GM21528 (cell line): ENCODE results near the gene ANGPTL4.
A peak's percentile ranks its signal among the peaks of the same experiment; 100 is the strongest.
"Not testable (repeated sequence)": the region's sequence is repeated elsewhere in the genome, so short reads cannot be mapped to it uniquely, and the experiment has no call there.

ENCODE experiments used
- ATAC-seq: cut with Tn5 transposase; IDR thresholded peaks from one replicate; pipeline ENCODE4 v1.9.1; 2021; ENCODE audit warnings: mild to moderate bottlenecking, moderate library complexity; ENCODE audit not compliant: unreplicated experiment, low FRiP score

ANGPTL4 gene

GRCh38 chr19:8363803-8364771 lies at the start of gene ANGPTL4:
Gene ANGPTL4 (plus strand): TSS chr19:8364155. CDS start chr19:8364322, 167 bp downstream.
- no peak for ATAC-seq

DNA sequence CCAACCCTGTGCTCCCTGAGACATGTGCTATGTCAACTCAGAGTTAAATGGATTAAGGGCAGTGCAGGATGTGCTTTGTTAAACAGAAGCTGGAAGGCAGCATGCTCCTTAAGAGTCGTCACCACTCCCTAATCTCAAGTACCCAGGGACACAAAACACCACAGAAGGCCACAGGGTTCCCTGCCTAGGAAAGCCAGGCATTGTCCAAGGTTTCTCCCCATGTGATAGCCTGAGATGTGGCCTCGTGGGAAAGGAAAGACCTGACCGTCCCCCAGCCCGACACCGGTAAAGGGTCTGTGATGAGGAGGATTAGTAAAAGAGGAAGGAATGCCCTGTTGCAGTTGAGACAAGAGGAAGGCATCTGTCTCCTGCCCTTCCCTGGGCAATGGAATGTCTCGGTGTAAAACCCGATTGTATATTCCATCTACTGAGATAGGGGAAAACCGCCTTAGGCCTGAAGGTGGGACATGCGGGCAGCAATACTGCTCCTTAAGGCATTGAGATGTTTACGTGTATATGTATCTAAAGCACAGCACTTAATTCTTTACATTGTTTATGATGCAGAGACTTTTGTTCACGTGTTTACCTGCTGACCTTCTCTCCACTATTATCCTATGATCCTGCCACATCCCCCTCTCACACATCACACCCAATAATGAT lies 48.8 kb upstream of the ANGPTL4 start:
- not testable (repeated sequence) for ATAC-seq

DNA sequence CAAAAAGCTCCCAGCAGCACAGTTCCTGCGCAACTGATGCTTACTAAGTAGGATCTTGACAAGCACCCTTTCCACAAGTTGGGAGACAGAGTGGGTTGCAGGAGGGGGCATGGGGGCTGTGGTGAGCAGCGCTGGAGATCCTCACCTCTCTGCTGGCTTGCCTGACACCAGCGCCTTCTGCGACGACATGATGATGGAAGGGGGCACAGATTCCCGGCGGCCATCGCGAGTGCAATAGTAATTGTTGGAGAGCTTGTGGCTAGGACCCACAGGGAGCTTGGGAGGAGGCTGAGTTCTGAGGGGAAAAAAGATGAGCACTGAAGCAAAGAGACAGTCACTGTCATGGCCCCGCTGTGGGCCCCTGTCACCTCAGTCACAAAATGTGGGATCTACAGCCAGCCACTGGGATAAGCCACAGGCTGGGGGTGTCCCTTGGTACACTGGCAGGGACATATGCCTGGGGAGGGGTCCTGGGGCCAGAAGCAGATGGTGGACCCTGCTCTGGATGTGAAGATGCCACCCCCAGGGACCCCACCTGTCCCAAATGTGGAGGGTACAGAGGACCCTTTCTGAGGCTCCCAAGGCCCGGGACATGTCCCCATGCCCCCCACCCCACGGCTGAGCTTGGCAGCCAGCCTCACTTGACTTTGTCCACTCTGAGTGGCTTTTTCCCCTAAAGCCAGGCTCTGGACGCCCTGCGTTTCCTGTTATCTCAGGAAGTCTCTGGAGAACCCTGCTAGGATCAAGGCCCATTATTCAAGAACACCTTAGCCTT lies 47.4 kb upstream of the ANGPTL4 start:
- ATAC-seq, result no peak

DNA sequence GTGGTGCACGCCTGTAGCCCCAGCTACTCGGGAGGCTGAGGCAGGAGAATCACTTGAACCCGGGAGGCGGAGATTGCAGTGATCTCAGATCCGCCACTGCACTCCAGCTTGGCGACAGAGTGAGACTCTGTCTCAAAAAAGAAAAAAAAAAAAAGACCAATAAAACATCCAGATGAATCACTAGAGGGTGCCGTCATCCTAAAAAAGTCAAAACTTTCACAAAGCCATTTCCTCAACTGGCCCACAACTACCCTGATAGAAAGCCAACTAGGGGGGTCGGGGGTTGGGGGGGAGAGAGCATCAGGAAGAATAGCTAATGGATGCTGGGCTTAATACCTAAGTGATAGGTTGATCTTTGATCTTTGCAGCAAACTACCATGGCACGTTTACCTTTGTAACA lies 45.1 kb upstream of the ANGPTL4 start:
- ATAC-seq, result not testable (repeated sequence)

DNA sequence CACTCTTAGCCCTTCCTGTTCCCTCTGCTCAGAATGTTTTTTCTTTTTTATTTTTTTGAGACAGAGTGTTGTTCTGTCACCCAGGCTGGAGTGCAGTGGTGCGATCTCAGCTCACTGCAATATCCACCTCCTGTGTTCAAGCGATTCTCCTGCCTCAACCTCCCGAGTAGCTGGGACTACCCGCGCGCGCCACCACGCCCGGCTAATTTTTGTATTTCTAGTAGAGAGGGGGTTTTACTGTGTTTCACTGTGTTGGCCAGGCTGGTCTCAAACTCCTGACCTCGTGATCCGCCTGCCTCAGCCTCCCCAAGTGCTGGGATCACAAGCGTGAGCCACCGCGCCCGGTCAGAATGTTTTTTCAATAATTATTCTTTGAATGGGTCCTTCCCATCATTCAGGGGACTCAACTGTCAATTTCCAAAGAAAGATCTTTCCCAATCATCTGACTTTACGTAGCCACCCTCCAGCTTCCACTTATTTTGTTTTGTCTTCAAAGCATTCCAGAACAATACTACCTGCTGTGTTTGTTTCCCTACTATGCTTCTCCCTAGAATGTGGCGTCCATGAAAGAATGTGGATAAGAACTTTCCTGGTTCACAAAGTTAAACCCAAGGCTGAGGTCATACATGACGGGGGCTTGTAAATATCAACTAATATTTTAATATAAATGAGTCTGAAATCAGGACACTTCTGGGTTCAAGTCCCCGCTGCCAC lies 44.0 kb upstream of the ANGPTL4 start:
- no peak for ATAC-seq

GRCh38 chr19:8320564-8321066 lies 43.3 kb upstream of the ANGPTL4 start:
- ATAC-seq, result peak; percentile 9

DNA sequence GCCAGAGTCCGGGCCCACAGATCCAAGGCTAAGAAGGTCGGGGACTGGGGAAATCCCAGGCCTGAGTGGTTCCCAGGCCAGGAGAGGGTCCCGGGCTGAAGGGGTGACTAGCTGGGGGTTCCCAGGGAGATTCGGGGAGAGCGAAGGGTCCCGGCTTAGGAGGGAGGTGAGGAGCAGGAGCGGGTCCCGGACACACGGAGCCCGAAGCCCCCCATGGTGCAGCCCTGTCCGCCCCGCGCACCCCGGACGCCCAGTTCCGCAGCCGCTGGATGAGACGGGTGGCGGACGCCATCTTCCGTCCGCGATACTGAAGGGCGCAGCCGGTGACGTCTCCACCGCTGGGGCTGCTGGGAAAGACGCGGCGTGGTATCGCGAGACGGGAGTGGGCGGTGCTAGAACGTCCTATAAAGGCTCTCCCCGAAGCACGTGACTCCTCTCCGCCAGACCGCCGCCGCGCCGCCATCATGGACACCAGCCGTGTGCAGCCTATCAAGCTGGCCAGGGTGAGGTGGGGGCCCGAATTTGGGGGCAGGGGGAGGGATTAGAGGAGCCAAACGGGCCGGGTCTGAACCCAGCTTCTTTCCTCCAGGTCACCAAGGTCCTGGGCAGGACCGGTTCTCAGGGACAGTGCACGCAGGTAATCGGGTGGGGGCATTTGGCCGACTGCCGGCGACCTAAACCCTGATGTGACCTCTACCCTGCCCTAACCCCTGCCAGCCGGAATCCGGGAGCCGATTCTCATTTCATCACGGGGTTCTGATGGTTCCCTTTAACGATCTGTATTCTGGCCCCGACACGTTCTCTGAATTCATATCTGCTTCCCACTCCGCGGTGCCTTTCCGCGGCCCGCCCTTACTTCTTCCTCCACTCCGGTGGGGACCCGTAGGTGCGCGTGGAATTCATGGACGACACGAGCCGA lies 42.6 kb upstream of the ANGPTL4 start, which contains the start of the genes NDUFA7 and RPS28:
TSS of gene NDUFA7 (minus strand) at position 309 of the 919 bp plus-strand sequence. CDS start at position 292, 17 bp downstream.
TSS of gene RPS28 (plus strand) at position 430 of the 919 bp plus-strand sequence. CDS start at position 465, 35 bp downstream.
- peak; percentile 77 for ATAC-seq

- no peak for ATAC-seq
Observed at GRCh38 chr19:8321986-8322637, 41.8 kb upstream of the ANGPTL4 start.

DNA sequence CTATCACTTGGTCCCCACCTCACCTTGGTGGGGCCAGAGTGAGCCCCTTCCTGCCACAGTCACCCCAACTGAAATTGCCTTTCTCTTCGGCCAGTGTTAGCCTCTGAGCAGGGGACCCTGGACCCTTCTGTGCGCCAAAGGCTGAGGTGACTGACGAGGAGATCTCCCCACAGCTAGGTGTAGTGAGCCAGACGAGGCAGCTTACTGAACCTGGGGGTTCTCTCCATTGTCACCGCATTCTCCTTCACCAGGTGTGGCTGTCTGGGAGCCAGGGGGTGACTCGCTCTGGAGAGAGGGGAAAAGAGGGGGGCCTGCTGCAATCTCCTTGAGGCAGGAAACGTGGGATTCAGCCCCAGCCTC lies 41.3 kb upstream of the ANGPTL4 start:
- no peak for ATAC-seq

DNA sequence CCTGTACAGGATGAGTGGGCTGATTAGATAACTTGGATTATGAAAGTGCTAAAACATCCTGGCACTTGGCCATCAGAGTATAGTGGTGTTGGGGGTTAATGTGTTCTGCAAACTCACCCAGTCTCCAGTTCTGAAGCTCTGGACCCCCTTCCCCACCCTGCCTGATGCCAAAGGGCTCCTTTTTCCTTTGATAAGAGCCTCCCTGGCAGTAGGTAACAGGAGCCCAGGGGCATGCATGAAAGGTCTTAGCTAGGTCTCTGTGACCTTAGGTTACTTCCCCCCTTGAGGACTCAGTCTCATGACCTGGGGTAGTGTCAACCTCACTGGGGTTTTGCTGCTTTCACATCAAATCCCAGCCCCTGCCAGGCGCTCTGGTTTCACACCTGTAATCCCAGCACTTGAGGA lies 40.2 kb upstream of the ANGPTL4 start:
- ATAC-seq, result no peak

DNA sequence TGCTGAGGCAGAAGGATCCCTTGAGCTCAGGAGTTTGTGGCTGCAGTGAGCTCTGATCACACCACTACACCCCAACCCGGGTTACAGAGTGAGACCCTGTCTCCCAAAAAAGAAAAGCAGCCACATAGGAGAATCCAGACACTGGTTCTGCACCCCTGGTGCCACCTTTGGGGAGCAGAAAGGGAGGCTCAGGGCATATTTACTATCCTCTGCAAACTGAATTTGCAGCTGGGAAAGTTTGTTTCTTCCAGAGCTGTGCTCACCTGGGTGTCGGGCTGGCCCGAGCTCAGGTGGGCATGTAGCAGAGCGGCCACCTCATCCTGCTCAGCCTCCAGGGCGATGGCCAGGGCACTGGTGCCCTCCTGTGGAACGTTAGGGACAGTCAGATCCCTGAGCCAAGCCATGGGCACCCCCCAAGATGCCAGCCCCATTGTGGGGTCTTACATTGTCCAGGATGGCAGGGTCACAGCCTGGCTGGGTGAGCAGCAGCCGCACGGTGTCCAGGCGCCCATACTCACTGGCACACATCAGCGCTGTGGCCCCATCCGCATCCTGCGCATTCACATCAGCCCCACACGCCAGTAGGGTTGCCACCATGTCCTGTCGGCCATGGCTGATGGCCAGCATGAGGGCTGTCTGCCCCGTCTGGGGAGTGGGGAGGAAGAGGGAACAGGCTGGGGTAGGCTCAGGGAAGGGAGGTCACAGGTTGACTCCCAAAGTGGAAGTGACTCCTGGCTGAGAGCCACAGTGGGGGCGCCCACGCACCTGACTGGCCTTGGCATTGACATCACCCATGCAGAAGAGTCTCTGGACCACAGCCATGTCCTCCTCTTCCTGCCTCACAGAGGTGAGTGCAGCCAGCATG lies 39.5 kb upstream of the ANGPTL4 start:
- no peak for ATAC-seq

DNA sequence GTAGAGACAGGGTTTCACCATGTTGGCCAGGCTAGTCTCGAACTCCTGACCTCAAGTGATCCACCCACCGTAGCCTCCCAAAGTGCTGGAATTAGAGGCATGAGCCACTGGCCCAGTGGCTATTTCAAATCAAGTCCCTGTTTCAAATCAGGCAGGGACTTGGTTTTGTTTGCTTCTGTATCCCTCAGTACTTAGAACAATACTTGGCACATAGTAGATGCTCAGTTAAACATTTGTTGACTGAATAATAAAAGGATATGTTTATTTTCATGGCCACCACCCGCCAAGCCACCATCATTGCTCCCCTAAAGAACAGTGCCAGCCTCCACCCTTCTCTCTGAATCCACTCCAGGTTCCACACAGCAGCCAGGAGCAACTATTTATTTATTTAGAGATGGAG lies 38.5 kb upstream of the ANGPTL4 start:
- no peak for ATAC-seq

DNA sequence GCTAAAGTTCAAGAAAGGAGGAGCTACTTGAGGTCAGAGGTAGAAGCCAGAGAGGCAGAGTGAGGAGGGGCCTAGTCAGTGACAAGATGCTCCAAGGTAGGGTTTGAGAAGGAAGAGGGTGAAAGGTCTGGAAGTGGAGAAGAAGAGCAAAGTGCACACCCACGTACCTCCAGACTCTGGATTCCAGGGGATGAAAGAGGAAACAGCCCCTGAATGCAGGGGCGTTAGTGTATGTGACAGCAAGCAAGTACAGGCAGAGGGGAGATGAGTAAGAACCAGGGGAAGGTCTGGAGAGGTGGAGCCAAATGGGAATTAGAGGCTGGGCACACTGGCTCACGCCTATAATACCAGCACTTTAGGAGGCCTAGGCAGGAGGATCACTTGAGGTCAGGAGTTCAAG lies 34.0 kb upstream of the ANGPTL4 start:
- ATAC-seq, result no peak

DNA sequence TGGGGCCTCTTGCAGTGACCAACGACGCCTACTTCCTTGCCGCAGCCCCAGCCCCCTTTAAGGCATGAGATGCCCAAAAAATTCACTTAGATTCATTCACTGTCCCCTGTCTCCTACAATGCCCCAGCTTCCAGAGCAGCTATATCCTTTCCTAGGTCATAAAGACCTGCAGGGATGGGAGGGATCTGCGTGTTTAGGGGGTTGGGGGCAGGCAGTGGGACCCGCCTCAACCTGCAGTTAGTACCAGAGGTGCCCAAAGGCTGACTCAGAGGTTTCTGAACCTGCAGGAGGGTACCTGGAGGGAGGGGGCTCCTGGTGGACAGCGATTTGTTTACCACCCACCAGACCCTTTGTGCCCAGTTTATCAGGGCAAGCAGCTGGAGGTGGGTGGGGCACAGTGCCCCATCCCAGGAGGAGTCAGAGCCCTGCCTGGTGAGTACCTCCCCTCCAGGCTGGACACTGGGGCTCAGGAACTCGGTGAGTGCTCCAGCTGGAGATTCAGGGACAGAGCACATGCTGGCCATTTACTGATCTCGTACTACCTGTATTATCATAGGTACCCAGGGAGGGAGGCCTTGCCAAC lies 32.6 kb upstream of the ANGPTL4 start:
- ATAC-seq, result no peak

DNA sequence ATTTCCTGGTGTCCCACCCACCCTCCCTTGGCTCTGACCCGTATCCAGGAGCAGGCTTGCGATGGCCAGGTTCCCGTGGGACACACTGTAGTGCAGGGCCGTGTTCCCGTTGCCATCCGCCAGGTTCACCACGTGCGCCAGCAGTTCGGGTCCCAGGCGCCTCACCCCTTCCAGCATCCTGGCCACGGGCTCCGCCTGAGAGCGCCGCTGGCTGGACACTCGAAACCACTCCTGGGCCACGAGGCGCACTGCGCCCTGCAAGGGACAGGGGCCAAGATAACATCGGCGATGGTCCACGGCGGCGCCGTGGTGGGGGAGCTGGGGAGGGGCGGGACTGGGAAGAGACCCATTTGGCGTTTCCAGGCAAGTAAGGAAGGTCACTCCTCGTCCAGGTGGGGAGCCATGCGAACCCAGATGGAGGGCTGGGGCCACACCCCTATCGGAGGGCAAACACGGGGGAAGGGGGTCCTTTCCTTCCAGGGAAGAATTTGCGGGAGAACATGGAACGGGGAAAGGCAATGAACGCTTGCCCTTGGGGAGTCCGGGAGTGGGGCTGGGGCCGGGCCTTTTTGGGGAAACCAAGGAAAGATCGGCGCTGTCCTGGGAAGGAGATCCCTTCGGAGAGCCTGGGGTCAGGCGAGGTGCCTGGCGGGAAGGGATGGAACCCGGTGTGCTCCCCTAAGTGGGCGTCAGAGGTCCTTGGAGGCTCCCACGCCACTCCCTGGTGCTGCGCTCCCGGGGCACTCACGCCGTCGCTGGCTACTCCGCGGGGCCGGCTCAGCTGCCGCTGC lies 30.8 kb upstream of the ANGPTL4 start:
- no peak for ATAC-seq

- no peak for ATAC-seq
Observed at GRCh38 chr19:8333767-8334457, 30.0 kb upstream of the ANGPTL4 start.
